ENCODE measurements around the gene PSAT1.

PSAT1 gene

DNA sequence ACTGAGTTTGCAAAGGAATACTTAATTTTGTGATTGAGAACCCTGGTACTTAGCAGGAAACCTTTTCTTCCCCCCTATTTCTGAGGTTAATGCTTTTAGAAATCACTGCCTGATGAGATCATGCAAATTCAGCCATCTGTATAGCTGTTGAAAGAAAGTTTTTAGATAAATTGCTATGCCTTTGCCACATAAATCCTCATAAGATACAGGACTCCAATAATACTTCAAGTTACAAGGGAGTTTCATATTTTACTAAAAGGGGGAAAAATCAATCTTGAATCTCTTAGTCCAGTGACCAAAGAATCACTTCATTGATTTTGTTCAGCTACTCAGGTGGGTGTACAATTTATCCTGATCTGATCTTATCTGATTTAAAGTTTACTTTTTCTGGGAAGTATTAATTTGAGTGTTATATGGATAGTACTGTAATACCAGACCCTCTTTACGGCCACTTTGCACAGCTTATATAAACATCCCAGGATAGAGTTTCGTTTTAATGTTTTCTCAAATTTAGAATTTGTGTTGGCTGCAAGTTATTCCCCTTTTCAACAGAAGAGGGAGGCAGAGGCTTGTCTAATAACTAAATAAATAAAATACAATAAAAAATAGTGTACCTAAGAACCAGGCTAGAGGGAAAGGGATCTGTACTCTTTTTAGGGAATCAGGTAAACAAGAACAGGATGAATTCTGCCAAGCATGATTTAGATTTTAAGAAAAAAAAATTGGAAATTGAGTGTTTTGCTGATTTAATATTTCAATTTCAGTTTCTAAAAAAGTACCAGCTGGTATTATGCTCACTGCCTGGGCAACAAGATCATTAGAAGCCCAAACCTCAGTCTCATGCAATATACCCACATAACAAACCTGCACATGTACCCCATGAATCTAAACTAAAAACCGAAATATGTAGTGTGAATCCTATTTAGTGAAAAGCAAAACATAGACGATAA, 69.1 kb downstream of the PSAT1 start:
- DNase-seq (ENCODE audit: low read depth): no peak

DNA sequence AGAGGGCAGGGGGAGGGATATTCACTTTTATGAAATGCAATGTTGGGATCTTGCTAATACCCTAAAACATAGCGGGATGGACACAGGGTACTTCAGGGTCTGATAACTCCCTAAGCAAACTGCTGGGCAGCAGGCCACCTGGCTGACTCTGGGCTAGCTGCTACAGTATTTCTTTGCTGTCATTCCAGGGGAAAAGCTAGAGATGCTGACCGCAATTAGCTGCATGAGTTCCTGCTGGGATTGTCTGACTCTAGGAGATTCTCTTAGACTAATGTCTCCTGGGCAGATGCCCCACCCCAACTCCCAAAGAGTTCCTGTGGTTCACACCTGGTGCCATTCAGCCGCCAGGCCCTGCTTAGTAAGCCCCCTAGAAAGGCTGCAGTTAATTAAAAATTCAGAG, 69.9 kb downstream of the PSAT1 start:
- DNase-seq (ENCODE audit: low read depth): no peak

DNA sequence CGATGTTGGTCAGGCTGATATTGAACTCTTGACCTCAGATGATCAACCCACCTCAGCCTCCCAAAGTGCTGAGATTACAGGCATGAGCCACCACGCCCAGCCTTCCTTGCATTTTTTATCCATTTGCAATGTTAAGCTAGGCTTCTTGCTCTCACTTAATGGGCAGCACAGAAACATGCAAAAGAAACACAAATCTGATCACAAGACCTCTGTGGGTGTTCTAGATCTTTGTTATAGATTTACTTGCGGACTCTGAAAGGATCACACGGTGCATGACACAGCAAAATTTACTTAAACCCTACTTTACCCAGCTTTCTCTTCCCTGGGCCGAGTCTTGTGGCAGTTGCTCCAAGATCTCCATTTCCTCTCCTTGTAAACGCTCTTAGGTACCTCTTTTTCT, 71.3 kb downstream of the PSAT1 start:
- DNase-seq (ENCODE audit: low read depth): no peak

GRCh38 chr9:78369639-78370219, 72.8 kb downstream of the PSAT1 start:
- DNase-seq (ENCODE audit: low read depth): peak; percentile 7

DNA sequence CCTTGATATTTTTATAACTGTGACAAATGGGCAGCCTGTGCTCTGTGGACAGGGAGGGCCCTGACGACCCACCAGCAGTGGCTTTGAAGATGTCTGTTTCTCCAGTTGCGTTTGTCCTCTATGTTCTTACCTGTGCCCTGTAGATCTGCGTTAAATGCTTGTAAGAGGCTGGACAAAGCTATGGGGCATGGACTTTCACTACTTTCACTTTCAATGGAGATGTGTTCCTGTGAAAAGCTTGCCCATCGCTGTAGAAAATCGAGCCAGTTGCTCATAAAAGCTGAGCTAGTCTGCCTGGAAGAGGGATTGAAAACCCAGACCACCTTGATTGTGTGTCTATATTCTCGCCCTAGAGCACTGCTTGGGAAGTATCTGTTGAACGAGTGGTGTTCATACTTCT, 74.1 kb downstream of the PSAT1 start:
- DNase-seq (ENCODE audit: low read depth): no peak

GRCh38 chr9:78371981-78372380, 75.1 kb downstream of the PSAT1 start:
- no peak for DNase-seq (ENCODE audit: low read depth)

All from activated gamma-delta T cell treated with anti-CD3 and anti-CD28 coated beads, Interleukin-2, amount 50 U/mL, for 16 hours (primary cell).